Cardiac fibroblast (primary cell): ENCODE results near the gene RAB11FIP4.

Experiments used
- DNase-seq, 2 donors: peaks; one replicate each; pipeline versions ENCODE4 v3.0.0 to v3.0.0-alpha.2; 2010; ENCODE audit warnings: low read depth in 2 of 2
- H3K4me3 ChIP-seq, 2 donors: replicated peaks in 1 of 2; 1 replicate in 1 of 2; 2 replicates in 1 of 2; pipeline ENCODE4 v1.5.1; 2011; ENCODE audit warnings: low read depth in 2 of 2, low read length in 2 of 2, mild to moderate bottlenecking in 2 of 2, moderate library complexity in 1 of 2
- TF ChIP-seq, protein P1 (sequence below): IDR thresholded peaks from one replicate; pipeline ENCODE4 v1.5.1; 2011; ENCODE audit warnings: low read depth, mild to moderate bottlenecking, low read length, inconsistent platforms

RAB11FIP4 gene

DNA sequence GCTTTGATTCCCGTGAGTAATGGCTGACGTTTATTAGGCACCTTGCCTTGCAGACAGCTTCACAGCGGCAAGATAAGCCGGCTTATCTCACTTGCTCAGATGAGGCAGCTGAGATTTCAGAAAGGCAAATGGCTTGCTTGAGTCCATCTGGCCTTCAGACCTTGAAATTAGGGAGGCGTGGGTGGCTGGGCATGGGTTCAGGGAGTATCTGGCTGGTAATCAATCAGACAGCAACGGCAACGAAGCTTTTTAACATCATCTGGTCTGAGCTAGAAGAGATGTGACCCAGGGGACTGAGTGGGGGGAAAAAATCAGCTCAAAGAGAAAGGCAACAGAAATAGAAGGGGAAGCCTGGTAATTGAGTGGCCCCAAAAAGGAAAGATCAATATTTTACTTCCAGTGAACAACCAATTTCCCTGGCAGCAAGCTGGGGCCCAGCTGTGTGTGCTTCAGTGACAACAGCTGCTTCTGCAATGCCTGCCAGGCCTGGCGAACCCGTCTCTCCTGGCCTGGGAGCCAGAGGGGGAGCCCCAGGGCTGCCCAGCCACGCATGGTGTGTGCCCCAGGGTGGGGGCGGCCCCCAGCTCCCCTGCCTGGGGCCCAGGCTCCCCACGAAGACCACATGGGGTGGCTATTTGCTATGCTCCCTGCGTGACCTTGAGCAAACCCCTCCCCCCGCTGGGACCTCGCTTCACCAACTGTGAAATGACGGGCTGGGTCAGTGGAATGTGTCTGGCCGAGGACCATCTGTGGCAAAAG, 34.0 kb downstream of the RAB11FIP4 start:
- TF ChIP-seq, protein P1, sequence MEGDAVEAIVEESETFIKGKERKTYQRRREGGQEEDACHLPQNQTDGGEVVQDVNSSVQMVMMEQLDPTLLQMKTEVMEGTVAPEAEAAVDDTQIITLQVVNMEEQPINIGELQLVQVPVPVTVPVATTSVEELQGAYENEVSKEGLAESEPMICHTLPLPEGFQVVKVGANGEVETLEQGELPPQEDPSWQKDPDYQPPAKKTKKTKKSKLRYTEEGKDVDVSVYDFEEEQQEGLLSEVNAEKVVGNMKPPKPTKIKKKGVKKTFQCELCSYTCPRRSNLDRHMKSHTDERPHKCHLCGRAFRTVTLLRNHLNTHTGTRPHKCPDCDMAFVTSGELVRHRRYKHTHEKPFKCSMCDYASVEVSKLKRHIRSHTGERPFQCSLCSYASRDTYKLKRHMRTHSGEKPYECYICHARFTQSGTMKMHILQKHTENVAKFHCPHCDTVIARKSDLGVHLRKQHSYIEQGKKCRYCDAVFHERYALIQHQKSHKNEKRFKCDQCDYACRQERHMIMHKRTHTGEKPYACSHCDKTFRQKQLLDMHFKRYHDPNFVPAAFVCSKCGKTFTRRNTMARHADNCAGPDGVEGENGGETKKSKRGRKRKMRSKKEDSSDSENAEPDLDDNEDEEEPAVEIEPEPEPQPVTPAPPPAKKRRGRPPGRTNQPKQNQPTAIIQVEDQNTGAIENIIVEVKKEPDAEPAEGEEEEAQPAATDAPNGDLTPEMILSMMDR: no peak
- no peak for DNase-seq
- no peak overlapping the region for H3K4me3 ChIP-seq

DNA sequence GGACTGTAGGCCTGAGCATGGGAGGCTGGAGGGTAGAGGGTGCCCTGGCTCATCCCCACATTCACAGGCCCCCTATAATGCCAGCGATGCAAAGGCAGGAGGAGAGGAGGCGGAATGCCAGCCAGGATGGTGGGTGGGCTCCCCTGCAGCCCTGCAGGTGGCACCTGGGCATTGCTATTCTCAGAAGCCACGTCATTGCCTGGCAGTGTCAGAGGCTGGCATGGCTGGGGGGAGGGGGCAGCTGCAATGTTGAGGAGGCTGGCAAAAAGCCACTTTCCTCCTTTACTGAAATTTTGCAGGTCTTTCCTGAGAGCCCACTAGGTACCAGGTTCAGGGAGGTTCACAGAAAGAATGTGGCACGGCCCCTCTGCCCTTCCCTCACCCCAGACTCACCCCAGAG, 36.2 kb downstream of the RAB11FIP4 start:
- TF ChIP-seq, protein P1: no peak
- no peak overlapping the region for H3K4me3 ChIP-seq
- no peak for DNase-seq

DNA sequence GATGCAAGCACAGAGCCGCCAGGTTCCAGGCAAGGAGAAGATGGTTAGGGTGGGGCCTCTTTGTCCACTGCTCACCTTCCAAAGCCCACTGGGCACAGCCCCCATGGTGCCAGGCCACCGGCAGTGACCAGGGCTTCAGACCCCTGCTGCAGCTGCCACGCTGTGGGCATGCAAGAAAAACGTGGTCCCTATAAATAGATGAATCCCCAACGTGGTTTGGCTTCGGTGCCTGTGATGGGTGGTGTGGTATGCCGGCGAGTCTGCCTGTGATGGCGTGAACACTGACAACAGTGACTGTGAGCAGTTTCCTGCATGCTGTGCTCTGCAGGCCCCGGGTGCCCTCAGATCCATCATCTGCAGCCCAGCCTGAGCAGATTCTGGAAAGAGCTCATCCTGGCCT, 36.6 kb downstream of the RAB11FIP4 start:
- no peak overlapping the region for H3K4me3 ChIP-seq
- DNase-seq: no peak
- TF ChIP-seq, protein P1: no peak

DNA sequence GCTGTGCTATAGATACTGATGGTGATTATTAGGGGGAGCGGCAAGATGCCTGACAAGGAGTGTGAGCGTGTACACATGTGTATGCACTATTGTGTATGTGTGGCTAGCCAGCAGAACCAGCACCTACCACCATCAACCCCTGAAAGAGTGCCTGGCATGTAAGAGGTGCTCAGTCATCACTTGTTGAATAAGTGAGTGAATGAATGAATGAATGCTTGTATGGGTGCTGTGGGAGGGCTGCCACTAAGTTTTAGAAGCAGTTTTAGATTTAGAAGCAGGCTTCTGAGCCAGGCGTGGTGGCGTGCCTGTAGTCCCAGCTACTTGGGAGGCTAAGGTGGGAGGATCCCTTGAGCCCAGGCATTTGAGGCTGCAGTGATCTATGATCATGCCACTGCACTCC, 37.0 kb downstream of the RAB11FIP4 start:
- TF ChIP-seq, protein P1: no peak
- H3K4me3 ChIP-seq: no peak overlapping the region
- no peak for DNase-seq

DNA sequence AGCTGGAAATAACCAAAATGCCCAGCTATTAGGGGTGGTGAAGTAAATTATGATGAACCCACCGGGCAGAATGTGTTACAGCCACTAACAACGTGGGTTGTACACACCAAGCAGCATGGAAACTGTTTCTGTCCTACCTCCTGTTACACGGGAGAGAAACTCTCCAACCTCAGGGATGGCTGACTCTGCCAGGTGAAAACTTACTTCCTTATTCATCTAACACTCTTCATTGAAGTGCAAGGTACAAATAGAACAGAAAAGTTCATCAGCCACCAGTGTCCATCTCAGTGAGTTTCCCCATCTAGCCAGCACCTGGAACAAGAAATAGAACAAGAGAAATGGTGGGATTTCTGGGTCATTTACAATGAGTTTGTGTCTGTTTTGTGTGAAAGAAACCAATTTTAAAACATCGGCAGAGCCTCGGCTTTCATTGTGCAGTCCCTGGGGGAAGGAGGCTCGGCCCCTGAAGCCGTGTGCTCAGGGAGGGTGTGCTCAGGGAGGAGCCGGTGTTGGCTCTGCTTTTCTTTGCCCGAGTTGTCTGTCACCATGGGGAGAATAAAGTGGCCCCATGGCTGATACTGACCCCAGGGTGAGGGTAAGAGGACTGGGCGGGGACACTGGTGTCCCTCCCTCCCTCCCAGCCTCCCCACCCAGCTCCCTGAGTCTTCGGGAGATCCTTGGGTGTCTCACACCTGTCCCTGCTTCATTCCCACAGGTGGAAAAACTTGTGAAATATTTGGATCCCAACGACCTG, 39.8 kb downstream of the RAB11FIP4 start:
- DNase-seq: no peak
- TF ChIP-seq, protein P1: no peak
- H3K4me3 ChIP-seq: no peak overlapping the region

DNA sequence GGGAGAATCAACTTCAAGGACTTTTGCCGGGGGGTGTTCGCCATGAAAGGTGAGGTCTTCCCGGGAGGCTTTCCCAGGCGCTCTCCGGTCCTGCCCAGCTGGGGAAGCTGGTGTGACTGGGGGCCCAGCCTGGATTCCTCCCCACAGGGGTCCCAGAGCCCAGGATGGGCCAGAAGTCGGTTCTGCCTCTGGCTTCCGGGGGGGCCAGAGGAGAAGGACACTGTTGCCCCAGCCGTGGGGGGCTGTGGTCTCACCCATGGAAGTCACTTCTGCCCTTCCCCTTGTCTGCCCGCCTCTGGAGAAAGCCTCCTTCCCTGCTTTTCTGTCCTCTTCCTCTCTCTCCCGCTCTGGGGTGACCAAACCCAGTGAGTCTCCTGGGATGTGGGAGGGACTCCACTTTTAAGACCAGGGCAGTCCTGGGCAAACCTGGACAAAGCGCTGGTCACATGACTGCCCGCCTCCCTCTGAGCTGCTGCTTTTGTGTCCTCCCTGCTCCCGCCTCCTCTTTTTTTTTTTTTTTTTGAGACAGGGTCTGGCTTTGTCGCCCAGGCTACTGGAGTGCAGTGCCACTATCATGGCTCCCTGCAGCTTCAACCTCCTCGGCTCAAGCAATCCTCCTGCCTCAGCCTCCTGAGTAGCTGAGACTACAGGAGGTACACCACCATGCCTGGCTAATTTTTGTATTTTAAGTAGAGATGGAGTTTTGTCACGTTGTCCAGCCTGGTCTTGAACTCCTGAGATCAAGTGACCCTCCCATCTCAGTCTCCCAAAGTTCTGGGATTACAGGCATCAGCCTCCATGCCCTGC, 40.6 kb downstream of the RAB11FIP4 start:
- no peak overlapping the region for H3K4me3 ChIP-seq
- DNase-seq: no peak
- TF ChIP-seq, protein P1: no peak
